Activated CD4-positive, alpha-beta T cell treated with anti-CD3 and anti-CD28 coated beads, Interleukin-2, amount 50 U/mL, for 1 hour (primary cell): ENCODE measurements around the gene SGIP1.

ENCODE experiments used
- DNase-seq: peaks from one replicate; pipeline ENCODE4 v3.0.0-alpha.2; 2020

SGIP1 gene

DNA sequence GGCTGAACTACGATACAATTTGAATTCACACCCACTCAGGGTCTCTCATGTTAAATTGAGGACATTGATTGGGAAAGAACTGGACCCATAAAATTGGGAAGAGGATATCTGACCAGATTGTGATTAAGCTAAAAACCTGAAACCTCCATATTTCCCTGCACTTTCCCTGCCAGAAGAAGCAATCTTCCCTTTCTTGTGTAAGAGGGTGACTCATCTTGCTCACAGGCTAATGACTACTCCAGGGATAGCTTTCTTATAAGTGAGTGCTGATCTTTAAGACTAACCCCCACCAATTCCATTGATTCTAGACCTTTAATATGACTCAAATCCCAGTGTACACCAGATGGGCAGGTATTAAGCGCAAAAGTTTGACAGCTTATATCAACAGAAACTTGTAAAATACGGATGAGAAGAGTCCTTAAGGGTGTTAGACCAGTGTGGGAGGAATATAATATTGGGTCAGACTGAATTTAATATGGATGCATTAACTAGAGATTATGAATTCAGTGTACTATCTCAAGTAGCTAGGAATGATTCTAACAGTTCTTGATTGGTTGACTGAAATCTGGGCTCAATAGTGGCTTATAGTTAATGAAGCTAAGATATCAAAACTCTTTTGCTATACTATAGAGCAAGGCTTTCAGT, 12.1 kb upstream of the SGIP1 start:
- DNase-seq, result no peak

DNA sequence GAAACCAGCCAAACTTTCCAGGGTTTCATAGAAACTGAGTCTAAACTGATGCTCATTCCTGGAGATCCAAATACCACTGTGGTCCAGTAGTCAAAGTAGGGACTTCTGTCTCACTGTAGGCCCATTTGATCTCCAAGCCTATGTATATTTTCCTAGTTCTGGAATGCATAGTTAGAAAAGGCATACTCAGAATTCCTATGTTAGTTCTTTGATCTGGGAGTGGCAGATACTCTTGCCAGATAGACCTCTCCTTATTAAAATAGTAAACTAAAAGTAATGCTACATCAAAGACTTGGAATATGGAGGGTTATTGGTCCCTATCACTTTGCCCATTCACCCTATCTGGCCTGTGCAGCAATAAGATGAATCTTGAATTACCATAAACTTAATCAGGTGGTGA, 10.4 kb upstream of the SGIP1 start:
- DNase-seq, result no peak

DNA sequence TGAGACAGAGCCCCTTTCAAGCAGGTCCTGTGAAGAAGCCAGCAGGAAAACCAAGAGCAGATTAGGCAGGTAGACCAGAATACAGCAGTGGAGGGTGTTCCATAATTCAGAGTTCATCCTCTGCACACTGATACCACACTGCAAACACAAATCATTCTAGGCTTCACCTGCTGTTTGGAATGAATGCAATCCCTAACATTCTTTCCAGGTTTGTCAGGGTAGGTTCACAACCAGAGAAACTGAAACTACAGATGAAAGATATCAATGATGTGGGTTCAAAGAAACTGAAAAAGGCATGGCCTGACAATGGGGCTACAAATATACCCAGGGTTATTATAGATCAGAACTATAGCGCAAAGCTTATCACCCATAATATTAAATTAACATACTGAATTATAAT, 8.9 kb upstream of the SGIP1 start:
- no peak for DNase-seq

DNA sequence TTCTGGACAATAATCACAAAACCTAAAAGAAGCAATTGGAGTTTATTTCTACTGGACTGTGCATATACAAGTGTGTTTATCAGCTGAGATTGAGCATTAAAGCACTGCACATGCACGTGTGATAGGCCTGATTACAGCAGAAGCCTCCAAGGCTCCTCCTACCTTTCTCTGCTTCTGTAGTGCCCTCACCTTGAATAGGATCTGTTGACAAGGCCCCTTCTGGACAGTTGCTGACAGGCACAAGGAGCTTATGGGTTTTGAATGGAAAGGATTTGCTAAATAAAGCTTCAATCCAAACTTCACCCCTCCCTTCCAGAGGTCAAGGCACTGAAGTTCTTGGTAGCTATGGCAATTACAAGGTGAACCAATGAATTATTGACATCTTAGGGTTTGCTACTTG, 7.9 kb upstream of the SGIP1 start:
- DNase-seq, result no peak

DNA sequence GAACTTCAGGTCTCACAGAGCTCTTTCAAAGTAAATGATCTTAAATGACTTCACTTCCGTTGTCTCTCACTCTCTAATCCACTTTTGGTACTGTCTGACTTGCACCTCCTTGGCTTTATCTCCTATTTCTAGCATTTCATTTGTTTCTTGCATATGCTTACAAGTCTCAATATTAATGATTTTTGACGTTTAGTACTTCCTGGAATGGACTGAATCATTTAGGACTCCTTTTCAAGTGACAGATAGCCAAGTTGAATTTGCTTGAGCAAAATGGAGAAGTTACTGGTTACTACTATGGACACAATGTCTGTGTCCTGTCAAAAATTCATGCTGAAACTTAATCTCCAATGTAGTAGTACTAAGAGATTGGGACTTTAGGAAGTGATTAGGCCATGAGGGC, 7.0 kb upstream of the SGIP1 start:
- no peak for DNase-seq

DNA sequence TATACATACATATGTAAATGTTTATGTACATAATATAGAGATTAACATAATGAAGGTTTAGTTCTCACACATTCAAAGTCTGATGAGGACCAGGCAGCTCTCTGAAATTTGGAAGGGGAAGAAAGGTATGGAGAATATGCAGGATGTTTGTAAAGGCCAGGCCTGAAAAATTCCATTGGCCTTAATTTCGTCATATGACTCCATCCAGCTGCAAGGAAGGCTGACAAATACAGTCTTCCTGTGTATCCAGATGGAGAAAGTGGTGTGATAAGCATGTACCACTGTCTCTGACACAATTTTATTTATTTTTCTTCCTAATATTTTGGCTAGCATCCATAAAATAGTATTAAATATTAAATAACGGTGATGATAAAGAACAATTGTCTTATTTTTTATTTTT, 6.3 kb upstream of the SGIP1 start:
- DNase-seq, result no peak

DNA sequence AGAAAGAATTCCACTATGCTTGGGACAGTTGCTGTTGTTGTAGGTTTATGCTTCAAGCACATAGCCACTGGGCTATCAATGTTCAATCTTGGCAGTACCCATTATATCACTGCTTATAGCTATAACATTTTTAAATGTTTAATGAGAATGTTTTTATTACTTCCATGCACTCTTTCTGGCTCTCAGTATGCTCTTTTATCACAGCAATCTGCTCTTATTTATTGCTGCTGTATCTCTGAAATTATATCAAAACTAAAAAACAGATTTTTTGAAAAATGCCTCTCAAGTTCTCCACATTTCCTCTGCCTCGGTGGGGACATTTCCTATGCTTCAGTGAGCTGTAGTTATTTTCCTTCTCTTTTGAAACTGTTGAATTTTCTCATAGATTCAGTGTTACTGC, 5.4 kb upstream of the SGIP1 start:
- DNase-seq, result no peak

DNA sequence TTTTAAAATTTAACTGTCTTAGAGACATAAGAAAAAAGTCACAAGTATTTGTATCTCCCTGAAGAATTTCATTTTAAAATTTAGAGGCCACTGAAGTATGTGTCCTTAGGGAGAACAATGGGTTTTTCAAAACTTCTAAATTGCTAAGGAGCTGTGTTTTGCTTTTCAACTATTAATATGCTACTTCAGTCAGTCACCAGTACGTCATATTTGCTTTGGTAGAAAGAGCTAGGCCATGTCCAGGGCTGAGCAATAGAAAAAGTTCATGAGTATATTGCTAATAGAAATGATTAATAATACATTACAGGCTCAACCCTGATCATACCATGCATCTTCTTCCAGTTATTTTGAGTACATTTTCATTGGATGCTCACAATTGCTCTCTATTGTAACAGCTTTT, 1.7 kb upstream of the SGIP1 start:
- DNase-seq, result no peak

DNA sequence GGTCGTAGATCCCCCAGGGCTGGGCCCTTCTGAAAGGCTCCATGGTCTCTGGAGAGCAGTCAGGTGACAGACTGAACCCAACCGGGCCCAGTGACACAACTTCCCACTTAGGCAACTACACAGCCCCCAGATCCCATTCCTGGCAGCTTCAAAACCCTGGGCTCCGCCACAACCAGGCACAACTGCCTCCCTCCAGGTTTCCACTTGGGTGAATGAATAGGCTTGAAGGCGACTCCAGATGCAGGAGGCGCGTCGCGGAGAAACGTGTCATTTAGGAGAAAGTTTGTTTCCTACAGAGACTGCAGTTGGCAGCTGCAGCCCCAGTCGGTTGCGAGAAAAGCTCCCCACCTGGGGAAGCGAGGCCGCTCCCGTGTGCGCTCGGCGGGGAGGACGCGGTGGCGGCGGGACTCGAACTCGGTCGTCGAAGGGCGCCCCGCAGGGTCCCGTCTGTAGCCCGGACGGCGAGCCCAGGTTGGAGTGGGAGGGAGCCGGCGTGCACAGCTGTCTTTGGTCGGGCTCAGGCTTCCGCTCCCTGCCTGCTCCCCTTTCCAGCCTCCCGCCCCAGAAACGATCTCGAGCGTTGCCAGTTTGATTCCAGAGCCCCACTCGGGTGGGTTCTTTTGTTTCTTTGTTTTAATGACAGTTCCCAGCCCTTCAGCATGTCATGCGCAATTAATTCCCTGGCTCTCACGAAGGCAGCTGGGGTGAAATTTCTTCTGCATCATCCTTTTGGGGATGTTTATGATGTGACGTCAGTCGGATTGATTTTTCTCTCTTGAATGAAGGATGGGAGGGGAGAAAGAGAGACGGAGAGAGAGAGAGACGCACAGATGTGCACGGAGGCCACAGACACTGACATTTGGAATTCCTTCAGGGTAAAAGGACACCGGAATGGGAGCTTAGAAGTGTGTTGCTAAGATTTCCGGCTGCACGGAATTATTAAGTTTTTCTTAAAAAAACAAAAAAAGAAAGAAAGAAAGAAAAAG, 862 bp upstream of the SGIP1 start:
- no peak for DNase-seq

DNA sequence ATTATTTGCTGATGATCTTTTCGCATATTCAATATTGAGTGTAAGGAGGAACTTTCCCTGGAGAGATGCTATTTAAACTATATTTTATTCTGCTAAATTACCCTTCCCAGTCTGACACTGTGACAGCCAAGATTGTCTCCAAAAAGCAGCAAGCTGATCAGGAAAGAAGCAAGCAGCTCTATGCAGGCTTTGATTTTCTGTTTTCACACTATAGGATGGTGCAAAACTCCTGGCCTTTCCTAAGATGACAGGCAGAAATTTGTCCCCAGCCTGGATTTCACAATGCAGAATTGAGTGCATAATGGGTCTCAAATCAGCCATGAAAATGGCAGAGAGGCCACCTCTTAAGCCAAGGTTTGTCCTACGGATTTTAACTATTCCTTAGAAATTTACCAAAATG, 1.1 kb downstream of the SGIP1 start:
- no peak for DNase-seq

DNA sequence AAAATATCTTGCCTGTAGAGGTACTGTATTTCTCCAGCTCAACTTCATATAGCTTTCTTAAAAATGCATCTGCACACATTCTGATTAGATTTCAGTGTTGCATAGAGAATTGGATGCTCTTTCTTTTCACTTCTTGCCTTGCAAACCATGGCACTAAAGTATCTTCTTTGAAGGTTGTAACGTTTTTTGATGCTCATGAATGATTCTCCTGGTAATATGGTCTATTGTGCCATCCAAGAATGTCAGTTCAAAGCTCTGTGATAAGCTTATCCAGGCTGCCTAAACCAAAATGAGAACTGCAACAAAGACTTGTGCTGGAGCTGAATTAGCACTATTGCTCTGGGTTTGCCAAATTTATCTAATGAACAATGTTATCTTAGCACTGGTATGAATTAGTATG, 1.9 kb downstream of the SGIP1 start:
- DNase-seq, result no peak

DNA sequence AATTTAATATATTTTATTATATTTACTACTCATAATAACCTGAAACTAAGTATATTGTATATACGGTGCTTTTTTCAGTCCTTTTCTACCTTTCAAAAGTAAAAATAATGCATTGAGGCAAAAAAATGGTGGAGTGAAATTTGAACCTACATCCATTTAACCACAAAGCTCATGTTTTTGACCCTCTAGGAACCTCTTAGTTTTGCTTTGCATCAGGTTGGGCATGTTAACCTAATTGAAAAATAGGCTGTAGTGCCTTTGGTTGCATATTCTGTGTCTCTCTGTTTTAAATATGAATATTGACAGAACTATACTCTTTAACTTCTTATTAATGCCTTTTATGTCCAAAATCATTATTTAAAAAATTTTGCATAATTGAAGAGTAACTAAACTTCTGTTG, 3.8 kb downstream of the SGIP1 start:
- no peak for DNase-seq

DNA sequence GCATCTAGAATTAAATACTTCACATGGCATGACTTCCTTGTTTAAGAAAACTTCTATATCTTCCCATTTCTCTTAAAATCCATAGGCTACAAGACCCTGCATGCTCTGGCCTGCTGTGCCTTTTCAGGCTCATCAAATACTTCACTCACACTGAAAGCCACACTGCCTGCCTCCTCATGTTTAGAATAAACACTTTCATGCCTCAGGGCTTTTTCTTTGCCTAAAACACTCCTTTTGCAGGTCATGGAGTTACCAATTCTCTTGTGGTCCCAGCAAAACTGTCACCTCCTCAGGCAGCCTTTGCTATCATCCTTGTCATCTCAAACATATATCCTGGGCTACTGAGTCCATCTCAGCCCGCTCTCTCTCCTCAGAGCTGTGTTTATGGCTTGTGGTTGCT, 5.5 kb downstream of the SGIP1 start:
- DNase-seq, result no peak

DNA sequence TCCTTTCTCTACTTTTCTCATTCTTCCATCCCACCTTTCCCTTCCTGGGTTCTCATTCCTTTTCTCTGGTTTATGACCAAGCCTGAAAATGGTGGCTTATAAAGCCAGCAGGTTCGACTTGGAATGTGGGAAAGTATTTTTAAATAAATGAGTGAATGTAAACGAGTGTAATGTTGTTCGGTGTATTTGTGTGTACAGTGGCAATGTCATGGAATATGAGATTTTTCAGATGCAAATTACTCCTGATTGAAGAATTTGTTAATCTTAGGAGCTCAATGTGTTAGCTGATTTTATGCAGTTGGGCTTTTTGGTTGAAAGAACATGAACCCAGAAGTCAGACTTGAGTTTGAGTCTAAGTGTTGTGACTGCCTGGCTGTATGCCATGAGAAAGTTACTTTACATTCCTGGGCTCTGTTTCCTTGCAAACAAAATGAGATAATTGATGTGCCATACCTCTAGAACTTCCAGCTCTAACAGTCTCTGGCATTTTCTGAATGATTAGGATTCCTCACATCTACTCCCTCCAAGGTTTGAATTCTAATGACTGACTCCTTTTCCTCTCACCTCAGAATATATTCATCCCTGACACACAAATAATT, 6.6 kb downstream of the SGIP1 start:
- no peak for DNase-seq

DNA sequence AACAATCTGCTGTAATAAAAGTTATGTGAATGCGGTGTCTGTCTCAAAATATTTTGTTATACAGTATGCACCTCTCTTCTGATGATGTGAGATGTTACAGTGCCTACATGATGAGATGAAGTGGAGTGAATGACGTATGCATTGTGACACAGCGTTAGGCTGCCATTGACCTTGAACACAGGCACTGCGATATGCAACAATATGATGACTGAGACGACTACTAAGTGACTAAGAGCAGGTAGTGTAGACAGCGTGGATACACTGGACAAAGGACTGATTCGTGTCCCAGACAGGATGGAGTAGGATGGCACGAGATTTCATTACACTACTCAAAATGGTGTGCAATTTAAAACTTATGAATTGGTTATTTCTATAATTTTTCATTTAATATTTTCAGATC, 8.4 kb downstream of the SGIP1 start:
- no peak for DNase-seq

DNA sequence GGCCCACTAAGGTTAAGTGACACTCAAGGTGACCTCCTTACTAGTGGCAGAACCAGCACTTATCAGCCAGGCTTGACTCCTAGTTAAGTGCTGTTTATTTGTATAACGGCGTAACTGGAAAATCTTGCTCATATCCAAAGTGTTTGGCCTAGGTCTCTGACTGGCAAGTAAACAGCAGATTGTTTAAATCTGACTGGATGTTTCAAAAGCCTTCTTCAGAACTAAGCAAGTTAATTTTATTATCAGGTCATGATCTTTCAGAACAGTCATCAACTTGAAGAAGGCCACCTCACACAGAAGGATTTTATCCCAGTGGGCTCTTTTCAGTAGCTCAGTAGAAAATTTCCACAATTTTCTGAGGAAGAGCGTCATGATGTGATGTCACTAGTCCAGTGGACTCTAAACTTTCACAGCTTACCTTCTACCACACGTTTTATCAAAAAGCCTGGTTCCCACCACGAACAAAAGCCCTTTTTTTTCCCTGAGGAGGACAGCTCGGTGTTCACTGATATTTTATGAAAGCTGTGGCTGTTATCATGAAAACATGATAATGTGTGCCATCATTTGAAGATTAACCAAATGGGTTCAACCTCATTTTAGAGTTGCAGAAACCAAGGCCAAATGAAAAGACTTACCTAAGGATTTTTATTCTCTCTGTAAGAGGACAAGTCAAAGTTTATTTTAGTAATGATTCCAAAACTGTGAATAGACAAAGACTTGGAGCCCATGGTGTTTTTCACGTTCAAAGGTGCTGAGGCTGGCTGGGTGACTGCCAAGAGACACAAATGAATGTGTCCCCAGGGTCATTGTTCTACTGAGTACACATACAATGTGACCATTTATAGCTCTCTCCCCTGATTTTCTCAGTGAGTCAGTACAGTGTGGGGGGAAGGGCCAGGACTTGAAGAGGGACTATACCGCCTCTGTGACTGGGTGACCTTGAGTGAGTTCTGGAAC, 9.1 kb downstream of the SGIP1 start:
- no peak for DNase-seq

DNA sequence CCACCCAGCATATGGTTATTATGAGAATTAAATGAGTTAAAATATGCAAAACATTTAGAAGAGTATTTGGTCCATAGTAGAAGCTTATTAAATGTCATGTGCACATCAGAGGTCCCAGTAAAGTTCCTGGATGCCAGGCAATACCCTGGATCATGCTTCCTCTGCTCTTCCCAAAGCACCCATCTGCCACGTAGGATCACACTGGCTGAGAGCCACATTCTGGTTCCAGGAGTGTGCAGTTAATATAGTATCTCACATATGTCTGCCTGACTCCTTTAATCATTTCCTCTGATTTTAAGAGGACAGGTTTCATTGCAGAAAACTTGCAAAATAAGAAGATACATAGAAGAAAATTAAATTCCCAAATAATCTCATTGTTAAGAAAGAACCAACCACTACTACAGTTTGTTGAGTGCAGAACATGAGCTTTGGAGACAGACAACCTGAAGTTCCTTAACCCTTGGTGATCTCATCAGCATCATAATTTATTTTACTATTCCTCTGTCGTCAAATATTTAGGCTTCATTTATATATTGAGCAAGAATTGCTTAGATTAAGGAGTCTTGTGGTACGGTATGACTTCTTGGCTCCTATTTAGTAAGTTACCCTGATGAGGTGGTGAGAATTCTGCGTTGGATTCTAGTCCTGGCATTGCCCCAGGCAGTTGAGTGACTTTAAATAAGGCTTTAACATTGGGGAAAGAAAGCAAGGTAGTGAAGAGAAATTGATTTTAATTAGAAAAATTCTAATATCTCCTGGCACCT, 12.3 kb downstream of the SGIP1 start:
- DNase-seq, result no peak

DNA sequence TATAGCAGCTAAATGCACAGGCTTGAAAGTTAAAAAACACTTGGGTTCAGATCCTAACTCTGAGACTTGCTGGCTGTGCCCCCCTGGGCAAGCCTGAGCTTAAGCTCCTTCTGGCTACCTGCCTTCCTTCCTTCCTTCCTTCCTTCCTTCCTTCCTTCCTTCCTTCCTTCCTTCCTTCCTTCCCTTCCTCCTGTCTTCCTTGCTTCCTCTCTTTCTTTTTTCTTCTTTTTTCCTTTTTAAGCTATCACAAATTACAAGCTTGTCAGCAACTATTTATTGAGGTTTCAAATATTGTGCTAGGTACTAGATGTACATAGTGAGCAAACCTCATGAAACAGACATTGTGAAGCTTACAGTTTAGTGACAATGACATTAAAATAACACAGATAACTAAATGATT, 15.1 kb downstream of the SGIP1 start:
- no peak for DNase-seq

DNA sequence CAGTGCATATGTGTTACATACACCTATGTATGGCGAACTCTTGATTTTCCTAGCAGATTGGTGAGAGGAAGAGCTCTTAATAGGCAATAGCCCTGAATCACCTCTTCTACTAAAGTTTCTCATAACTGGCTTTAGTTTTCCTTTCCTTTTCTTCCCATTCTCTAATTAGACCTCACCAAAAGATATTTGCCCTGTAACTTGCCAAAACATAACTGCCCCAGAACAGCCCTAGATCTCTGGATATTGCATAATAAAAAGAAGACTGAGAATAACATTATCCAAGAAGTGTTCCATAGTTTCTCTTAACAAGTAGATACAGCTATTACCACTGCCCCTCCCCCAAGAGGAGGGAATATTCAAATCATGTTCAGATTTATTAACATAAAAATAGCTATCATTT, 16.3 kb downstream of the SGIP1 start:
- DNase-seq, result no peak

DNA sequence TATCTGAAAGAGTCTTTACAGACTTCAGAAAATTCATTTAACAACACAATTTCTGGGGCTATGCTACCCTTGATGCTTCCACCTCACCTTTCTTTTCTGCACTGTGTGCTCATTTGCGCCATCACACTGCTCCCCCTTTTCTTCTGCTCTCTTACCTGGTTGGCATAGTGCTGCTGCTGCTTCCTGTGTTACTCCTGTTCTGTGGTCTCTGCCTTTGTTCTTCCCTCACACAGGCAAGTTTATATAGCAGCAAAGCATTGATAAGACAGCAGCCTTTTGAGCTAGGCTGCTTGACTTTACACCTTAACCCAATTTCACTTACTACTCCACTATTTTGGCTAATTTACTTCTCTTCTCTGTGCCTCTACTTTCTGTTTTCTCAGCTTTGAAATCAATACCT, 18.3 kb downstream of the SGIP1 start:
- DNase-seq, result no peak

DNA sequence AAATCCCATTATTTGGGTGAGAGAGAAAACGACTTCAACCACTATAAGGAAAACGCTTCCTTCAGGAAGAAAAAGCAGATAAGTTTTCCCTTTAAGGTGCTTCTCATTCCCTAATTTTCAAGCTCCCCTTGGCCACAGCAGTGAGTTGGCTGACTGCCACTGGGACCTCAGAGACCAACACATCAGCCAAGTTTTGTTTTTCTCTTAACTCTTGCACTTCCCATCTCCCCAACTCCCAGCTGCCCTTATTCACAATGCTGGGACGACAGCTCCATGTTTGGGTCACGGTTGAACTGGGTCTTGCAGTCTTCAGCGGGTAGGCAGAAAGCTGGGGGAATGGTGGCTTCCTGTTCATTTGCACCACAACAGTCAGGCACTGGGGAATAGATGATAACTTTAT, 18.9 kb downstream of the SGIP1 start:
- DNase-seq, result no peak

DNA sequence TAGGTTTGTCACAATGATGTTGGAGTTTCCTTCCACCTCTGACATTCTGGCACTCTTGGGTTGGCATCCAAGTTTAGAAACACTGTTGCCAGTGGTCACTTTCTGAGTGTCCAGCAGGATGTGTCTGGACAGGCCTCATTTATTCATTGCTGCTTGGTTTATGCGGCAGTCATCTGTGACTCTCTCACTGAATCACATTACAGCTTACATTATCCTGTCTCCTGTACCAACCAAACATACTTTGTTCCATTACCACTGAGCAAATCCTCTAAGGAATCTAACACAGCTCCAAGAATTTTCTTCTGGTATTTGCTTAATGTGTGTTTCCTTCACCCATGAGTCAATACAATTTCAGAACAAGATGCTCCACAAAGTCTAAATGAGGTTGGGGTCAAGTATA, 19.9 kb downstream of the SGIP1 start:
- no peak for DNase-seq
